SK-N-MC (cell line): ENCODE measurements around the gene DHCR7.

ENCODE experiments used
- EZH2 ChIP-seq: fragments of 200-600 bp; sonication (generic); IDR thresholded peaks from one replicate; pipeline ENCODE4 v1.6.1; 2017; ENCODE audit warnings: antibody characterized with exemption
- FOXP2 ChIP-seq: optimal IDR thresholded peaks from 2 replicates; pipeline ENCODE3; 2011; ENCODE audit warnings: mild to moderate bottlenecking, moderate library complexity; ENCODE audit not compliant: insufficient read depth; ENCODE audit errors: extremely low read length, control extremely low read depth
- POLR2AphosphoS5 ChIP-seq: IDR thresholded peaks from 2 replicates; pipeline ENCODE4 v1.6.1; 2012; ENCODE audit warnings: mild to moderate bottlenecking, low read depth, low read length, borderline replicate concordance

DNA sequence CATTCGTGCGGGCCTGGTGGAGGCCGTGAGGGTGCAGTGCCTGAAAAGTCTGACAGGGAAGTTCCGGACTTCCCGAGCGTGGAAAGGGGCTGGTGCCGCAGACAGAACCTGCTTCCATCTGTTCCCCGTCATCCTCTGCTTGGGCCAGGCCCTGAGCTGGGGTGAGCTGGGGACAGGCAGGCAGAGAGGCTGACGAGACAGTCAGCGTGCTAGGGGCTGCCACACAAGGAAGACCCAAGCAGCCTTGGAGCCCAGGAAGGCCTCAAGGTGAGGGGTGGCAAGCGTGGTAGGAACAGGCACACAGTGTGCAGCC, 30.3 kb upstream of the DHCR7 start:
- TF ChIP-seq EZH2 = no peak
- no peak for TF ChIP-seq POLR2AphosphoS5
- no peak for TF ChIP-seq FOXP2
